ENCODE data around the gene SLC14A1. TPM values are rescaled to one million over a fixed set of nuclear protein-coding genes. Genes with fewer than 3 reads are reported as not detected.

SLC14A1 gene
- total and polyA plus RNA-seq, 2 of the 8 experiments (the other 6 are each of a cell fraction or from before 2014, with no cell fraction given): 0.18 TPM; not detected in 1

- Histone ChIP-seq H3K23ac (ENCODE audit: insufficient read length) (no peak overlapping the region), H4K5ac (ENCODE audit: insufficient read length, low read depth, low read length) (no peak overlapping the region), H2AK5ac (ENCODE audit: low read depth, low read length) (no peak overlapping the region), H3K36me3 (ENCODE audit: control insufficient read depth in 2 of 4, insufficient read depth in 4 of 4, low read length in 3 of 4) (no peaks in the 10 kb centered on the region), H3K9me3 (ENCODE audit: insufficient read depth in 2 of 2, low read depth in 1 of 2, low read length in 1 of 2) (peaks cover 12 to 15% of the 10 kb centered on the region in 2 experiments; a peak in 2 of 4 replicates), H3K4ac (replicated peaks; ENCODE audit: insufficient read length, low read depth, low read length) (no peak overlapping the region), H3K23me2 (ENCODE audit: low read depth, low read length) (no peaks in the 10 kb centered on the region), H3K14ac (ENCODE audit: insufficient read length) (no peak overlapping the region), H2BK120ac (replicated peaks; ENCODE audit: low read depth, low read length) (no peak overlapping the region), H3K4me3 (ENCODE audit: extremely low read depth in 1 of 4, insufficient read depth in 2 of 4, low read depth in 3 of 4, low read length in 4 of 4) (no peak overlapping the region), H2BK20ac (ENCODE audit: low read length) (0 out of 2 replicates have a peak overlapping the region, but pooled peaks have one; percentile 32), H4K20me1 (replicated peaks in 1 of 2; ENCODE audit: control insufficient read depth in 1 of 2, insufficient read depth in 2 of 2, low read length in 2 of 2) (no peaks in the 10 kb centered on the region), H2BK12ac (ENCODE audit: low read depth, low read length) (peak overlapping the region; percentile 81; the same call in 1 of the 2 replicates), H3K79me1 (ENCODE audit: low read depth, low read length) (no peaks in the 10 kb centered on the region), H3K4me1 (replicated peaks in 1 of 4; ENCODE audit: control insufficient read depth in 3 of 4, insufficient read depth in 4 of 4, low read length in 3 of 4) (peaks cover 5 to 9% (median 7%) of the 10 kb centered on the region in 4 experiments), H4K8ac (ENCODE audit: extremely low read depth, insufficient read depth, low read length) (no peak overlapping the region), H3K27me3 (replicated peaks in 1 of 4; ENCODE audit: control insufficient read depth in 3 of 4, extremely low read depth in 1 of 4, insufficient read depth in 3 of 4, low read length in 3 of 4) (no peaks in the 10 kb centered on the region), H3K27ac (ENCODE audit: low read depth, low read length) (no peak overlapping the region), H3K56ac (replicated peaks; ENCODE audit: insufficient read length, low read depth, low read length) (no peak overlapping the region), H2AFZ (ENCODE audit: low read length) (peak overlapping the region; percentile 99; the same call in 1 of the 2 replicates), H2BK5ac (ENCODE audit: low read depth, low read length) (peak overlapping the region; percentile 56; the same call in 1 of the 2 replicates), H3K79me2 (ENCODE audit: control insufficient read depth in 1 of 2, insufficient read depth in 2 of 2, low read length in 2 of 2) (no peaks in the 10 kb centered on the region), H3K18ac (ENCODE audit: extremely low read depth, low read length) (no peak overlapping the region), H2BK15ac (ENCODE audit: low read length) (peak overlapping the region; percentile 89; the same call in 1 of the 2 replicates), H3K9ac (replicated peaks in 1 of 4; ENCODE audit: extremely low read depth in 1 of 4, low read depth in 3 of 4, low read length in 3 of 4) (no peak overlapping the region), H4K91ac (replicated peaks; ENCODE audit: insufficient read length, low read length) (no peak overlapping the region), H3K4me2 (ENCODE audit: insufficient read depth in 1 of 2, low read depth in 2 of 2, low read length in 2 of 2) (0 out of 4 replicates have a peak overlapping the region, but pooled peaks of 1 of the 2 experiments have one; percentile 51)
- ChIA-PET CTCF (ENCODE audit: partially characterized antibody) (interaction anchor here (0.6 to 7.6 kb wide), 19 partner anchors 13 to 383 kb away, joined by 3 to 83 read pairs (median 5); no protein-coding TSS in a partner anchor), POLR2A (ENCODE audit: partially characterized antibody) (no interaction called here)
- 18% methylated on average over 12 of the region's 12 CpGs; no CpG with 5 or more reads in 1 of the 2 experiments for WGBS, 2 experiments (ENCODE audit: extremely low coverage in 1 of 2, insufficient coverage in 1 of 2, insufficient read length in 1 of 2, insufficient replicate concordance in 2 of 2, low coverage in 1 of 2, low lambda C conversion rate in 2 of 2, missing lambda C conversion rate in 1 of 2)
- FAIRE-seq: peak; percentile 91
- DNase-seq (ENCODE audit: low read depth in 1 of 2, low spot score in 2 of 2): peak; percentile 46 to 90
- TF ChIP-seq CTCF (IDR thresholded peaks at IDR 0.05; ENCODE audit: control extremely low read depth in 1 of 3, insufficient read depth in 1 of 3, low read depth in 1 of 3, low read length in 3 of 3) (peak; percentile 81 to 96 (median 93)), SIN3A (conservative IDR thresholded peaks at IDR 0.05 in 1 of 2, IDR thresholded peaks at IDR 0.05 in 1 of 2; ENCODE audit: low read depth in 1 of 2, low read length in 2 of 2) (no peak), TEAD4 (IDR thresholded peaks at IDR 0.05; ENCODE audit: low read depth, low read length) (peak; percentile 97), SRF (IDR thresholded peaks at IDR 0.05; ENCODE audit: low read depth, low read length) (no peak), BACH1 (IDR thresholded peaks at IDR 0.05; ENCODE audit: low read length) (no peak), YY1 (IDR thresholded peaks at IDR 0.05; ENCODE audit: low read depth, low read length) (0 out of 2 replicates have a peak, but pooled peaks have one; percentile 43), CEBPB (IDR thresholded peaks at IDR 0.05; ENCODE audit: low read depth, low read length) (no peak)
Observed at GRCh38 chr18:45690975-45691815, 32.8 kb upstream of the SLC14A1 start.
